ENCODE measurements around the gene KRT78. TPM values are rescaled to one million over a fixed set of nuclear protein-coding genes. Genes with fewer than 3 reads are reported as not detected.

KRT78 gene, protein sequence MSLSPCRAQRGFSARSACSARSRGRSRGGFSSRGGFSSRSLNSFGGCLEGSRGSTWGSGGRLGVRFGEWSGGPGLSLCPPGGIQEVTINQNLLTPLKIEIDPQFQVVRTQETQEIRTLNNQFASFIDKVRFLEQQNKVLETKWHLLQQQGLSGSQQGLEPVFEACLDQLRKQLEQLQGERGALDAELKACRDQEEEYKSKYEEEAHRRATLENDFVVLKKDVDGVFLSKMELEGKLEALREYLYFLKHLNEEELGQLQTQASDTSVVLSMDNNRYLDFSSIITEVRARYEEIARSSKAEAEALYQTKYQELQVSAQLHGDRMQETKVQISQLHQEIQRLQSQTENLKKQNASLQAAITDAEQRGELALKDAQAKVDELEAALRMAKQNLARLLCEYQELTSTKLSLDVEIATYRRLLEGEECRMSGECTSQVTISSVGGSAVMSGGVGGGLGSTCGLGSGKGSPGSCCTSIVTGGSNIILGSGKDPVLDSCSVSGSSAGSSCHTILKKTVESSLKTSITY
- total RNA-seq = not detected

DNA sequence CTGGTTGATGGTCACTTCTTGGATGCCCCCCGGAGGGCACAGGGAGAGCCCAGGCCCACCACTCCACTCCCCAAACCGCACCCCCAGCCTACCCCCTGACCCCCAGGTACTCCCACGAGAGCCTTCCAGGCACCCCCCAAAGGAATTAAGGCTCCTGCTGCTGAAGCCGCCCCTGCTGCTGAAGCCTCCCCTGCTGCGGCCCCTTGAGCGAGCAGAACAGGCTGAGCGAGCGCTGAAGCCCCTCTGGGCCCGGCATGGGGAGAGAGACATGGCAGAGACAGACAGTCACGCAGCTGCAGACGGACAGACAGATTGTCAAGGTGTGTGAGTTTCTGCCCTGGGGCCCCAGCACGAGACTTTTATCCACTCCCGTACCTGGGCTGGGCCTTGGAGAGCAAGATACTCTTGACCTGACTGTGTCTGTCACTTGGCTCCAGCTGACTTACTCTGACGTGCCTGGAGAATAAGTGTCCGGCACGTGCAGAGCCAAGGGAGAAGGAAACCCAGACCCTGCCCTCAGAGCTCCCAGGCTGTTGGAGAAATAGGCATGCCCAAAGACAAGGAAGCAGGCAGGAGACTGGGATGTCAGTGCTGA lies at the start of gene KRT78:
Gene KRT78, minus strand, starts transcription at position 334 of the 595 bp plus-strand sequence. Its CDS starts 64 bp downstream, at position 270.

DNA sequence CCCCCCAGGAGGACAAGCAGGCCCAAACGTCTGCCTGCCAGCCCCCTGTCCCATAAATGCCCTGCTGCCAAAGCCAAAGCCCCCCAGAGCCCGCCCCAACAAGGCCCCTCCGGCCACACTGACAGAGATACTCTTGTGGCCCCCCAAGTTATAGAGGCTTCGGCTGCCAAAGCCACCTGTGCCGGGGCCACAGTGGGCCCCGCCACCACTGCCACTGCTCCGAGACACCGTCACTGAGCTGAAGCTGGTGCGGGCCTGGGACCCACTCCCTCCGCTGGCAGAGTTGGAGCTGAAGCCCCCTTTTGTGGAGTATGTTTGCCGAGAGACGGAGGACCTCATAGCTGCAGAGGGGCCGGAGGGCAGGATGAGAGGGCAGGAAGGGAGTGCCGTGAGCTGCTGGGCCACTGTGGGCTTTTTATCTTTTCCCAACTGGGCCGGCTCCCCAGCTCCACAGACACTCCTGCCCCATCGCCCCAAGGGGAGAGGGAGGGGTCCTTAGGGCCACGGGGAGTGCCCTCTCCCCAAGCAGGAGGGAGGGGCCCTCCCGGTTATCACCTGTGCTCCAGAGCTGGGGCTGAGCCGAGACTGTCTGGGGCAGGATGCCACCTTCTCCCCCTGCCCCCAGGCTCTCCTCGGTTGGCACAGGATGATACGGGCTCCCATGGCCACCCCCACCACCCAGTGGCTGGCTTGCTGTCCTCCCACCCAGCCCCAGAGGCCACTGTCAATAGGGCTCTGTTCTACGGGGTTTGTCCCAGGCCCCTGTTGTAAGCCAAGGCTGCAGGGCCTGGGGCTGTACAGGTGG lies 14.7 kb downstream of the KRT78 start, which contains the start of gene KRT79:
Gene KRT79, minus strand, starts transcription at position 390 of the 805 bp plus-strand sequence. Its CDS starts 51 bp downstream, at position 339.

GRCh38 chr12:52813885-52814709 lies 34.7 kb downstream of the KRT78 start, which contains the start of gene KRT4:
Gene KRT4, minus strand, starts transcription at chr12:52814116. Its CDS starts 58 bp downstream, at chr12:52814058.

DNA sequence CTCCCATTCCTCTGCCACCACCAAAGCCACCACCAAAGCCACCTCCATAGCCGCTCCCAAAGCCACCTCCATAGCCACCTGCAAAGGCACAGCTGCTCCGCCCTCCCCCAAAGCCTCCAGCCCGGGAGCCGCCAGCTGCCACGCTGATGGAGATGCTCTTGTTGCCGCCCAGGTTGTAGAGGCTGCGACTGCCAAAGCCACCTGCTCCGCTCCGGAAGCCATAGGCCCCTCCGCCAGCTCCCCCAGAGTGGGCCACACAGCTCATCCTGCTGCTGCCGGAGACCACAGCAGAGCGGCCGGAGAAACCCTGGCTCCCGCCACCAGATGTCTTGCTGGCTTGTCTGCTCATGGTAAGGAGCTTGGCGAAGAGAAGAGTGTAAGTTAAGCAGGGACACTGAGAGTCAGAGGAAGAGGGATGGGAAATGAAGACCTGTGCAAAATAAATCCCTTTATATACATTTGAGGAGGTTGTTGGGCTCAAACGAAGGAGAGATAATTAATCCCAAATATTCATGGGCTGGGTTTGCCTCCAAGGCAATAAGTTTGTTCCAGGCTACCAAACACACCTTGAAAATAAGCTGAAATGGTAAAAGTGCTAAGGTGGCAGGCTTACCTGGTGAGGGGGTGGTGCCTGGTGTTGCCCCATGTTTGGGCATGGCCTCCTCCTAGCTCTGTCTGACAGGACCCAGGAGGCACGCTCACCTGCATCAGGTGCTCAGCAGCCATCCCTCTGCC lies 52.9 kb downstream of the KRT78 start, which contains the start of gene KRT3:
Gene KRT3, minus strand, starts transcription at position 424 of the 735 bp plus-strand sequence. Its CDS starts 75 bp downstream, at position 349.

Other genes starting within 250 kb of the KRT78 start
- gene KRT72, start 247.5 kb downstream of the KRT78 start, total RNA-seq = not detected
- gene KRT73, start 230.4 kb downstream of the KRT78 start, total RNA-seq = not detected
- not detected for gene KRT2, start 196.8 kb downstream of the KRT78 start, total RNA-seq
- not detected for gene KRT1, start 168.6 kb downstream of the KRT78 start, total RNA-seq
- gene KRT77, start 145.5 kb downstream of the KRT78 start, total RNA-seq = not detected
- not detected for gene KRT76, start 71.6 kb downstream of the KRT78 start, total RNA-seq
- gene KRT3, start 52.9 kb downstream of the KRT78 start, total RNA-seq = not detected
- gene KRT4, start 34.9 kb downstream of the KRT78 start, total RNA-seq = not detected
- not detected for gene KRT79, start 14.7 kb downstream of the KRT78 start, total RNA-seq
- under 1 TPM in 1 of 2 donors, not detected in 1; 0.33 TPM for gene KRT8, start 56.1 kb upstream of the KRT78 start, total RNA-seq
- 1 to 10 TPM; 1.0 to 6.7 TPM for gene KRT18, start 100.1 kb upstream of the KRT78 start, total RNA-seq
- gene EIF4B, start 157.5 kb upstream of the KRT78 start, total RNA-seq = 100 to 1,000 TPM; 469 to 648 TPM
- gene TNS2, start 201.1 kb upstream of the KRT78 start, total RNA-seq = 10 to 100 TPM; 16.0 to 17.2 TPM
- 10 to 100 TPM; 11.0 to 18.6 TPM for gene SPRYD3, start 230.4 kb upstream of the KRT78 start, total RNA-seq
- gene IGFBP6, start 248.7 kb upstream of the KRT78 start, total RNA-seq = 1 to 10 TPM; 2.1 to 4.3 TPM